Measurements from ENCODE around the gene PRKAR2B.
A peak's percentile ranks its signal among the peaks of the same experiment; 100 is the strongest.
"Not testable (repeated sequence)": the region's sequence is repeated elsewhere in the genome, so short reads cannot be mapped to it uniquely, and the experiment has no call there.

The PRKAR2B gene

DNA sequence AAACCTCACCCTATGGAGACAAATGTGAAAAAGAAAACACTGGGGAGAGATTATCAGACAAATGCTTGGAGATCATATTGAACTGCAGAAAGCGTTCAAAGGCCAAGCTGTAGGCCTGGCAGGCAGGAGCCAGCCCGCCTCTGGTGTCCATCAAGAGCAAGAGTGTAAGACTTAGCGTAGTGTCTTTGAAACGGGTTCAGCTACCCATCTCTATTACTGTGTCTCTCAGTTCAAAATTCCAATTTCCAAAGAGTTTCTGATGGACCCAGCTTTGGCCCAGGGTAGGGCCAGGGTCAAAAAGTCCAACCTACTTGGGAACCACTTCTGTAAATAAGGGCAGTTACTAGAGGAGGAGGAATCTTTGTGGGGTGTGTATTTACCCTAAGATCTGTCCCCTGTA lies 78.9 kb downstream of the PRKAR2B start:
- TF ChIP-seq, protein P1, sequence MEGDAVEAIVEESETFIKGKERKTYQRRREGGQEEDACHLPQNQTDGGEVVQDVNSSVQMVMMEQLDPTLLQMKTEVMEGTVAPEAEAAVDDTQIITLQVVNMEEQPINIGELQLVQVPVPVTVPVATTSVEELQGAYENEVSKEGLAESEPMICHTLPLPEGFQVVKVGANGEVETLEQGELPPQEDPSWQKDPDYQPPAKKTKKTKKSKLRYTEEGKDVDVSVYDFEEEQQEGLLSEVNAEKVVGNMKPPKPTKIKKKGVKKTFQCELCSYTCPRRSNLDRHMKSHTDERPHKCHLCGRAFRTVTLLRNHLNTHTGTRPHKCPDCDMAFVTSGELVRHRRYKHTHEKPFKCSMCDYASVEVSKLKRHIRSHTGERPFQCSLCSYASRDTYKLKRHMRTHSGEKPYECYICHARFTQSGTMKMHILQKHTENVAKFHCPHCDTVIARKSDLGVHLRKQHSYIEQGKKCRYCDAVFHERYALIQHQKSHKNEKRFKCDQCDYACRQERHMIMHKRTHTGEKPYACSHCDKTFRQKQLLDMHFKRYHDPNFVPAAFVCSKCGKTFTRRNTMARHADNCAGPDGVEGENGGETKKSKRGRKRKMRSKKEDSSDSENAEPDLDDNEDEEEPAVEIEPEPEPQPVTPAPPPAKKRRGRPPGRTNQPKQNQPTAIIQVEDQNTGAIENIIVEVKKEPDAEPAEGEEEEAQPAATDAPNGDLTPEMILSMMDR (conservative IDR thresholded peaks at IDR 0.05; ENCODE audit: low read length) = no peak
- no peak overlapping the region for H3K4me3 ChIP-seq (ENCODE audit: low read length)
- DNase-seq (ENCODE audit: low read depth) = no peak

- TF ChIP-seq, protein P1 (conservative IDR thresholded peaks at IDR 0.05; ENCODE audit: low read length) = no peak
- DNase-seq (ENCODE audit: low read depth) = no peak
- H3K4me3 ChIP-seq (ENCODE audit: low read length) = no peak overlapping the region
These were observed 81.0 kb downstream of the PRKAR2B start for GRCh38 chr7:107125475-107125874.

DNA sequence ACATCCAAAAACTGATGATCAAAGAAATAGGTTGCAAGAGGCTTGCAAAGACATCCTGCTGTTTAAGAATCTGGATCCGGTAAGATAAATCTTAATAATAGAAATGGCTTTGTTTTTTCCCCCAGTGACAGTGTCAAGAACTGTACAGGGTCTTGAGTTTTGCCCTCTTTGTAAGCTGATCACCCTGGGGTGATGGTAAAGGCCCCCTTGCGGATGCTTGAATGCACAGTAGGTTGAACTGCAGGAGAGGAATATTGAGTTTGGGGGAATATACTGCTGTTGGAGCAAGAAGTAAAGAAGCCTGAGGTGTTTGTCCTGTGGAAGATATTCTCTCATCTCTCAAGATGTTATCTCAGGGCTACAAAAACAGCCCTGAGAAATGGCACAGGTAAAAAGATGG lies 83.7 kb downstream of the PRKAR2B start:
- no peak overlapping the region for H3K4me3 ChIP-seq (ENCODE audit: low read length)
- TF ChIP-seq, protein P1 (conservative IDR thresholded peaks at IDR 0.05; ENCODE audit: low read length) = no peak

DNA sequence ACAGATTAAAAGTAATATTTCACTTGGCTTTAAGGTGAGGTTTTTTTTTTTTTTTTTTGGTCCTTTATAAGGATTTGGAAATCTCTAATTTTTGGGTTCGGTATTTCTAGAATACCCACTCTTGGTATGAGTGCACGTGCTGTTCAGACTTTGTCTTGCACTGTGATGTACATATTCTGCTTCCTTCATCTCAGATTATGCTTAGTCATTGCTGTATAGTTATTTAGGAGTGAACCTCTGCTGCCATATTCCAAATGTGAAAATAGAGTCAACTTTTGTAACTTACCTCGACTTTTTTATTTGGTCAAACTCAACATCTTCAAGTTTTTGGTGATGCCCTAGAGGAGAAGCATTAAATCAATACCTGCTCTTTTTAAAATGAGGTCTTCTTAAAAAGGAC lies 84.2 kb downstream of the PRKAR2B start:
- no peak overlapping the region for H3K4me3 ChIP-seq (ENCODE audit: low read length)
- no peak for DNase-seq (ENCODE audit: low read depth)
- TF ChIP-seq, protein P1 (conservative IDR thresholded peaks at IDR 0.05; ENCODE audit: low read length) = no peak

More for the DNA sequence above, 83.7 kb downstream of the PRKAR2B start:
- DNase-seq (ENCODE audit: low read depth) = no peak

DNA sequence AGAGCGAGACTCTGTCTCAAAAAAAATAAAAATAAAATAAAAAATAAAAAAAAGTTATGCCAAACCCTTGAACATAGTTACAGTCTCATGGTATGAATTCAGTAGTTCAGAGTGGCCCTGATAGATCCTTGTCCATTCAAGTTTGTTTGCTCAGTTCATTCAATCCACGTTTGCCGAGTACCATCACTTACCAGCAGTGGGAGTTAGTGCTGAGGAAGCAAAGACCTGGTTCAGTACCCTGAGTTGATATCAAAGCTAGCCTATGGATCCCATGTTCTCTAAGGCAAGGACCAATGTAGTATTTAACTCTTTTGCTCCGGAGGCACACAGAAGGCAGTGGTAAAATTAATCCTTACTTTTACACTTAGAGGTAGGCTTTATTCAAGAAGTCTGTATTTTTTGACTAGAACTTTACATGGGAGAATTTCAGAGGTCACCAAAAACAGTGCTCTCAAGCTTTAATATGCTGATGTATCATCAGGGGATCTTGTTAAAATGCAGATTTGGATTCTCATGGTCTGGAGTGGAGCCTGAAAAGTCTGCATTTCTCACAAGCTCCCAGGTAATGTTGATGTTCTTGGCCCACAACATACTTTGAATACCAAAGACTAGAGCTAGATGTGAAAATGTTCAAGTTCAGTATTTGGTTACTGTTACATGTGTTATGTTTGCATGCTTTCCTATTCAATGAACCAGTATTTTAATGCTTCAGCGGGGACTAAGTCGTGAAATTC lies 86.1 kb downstream of the PRKAR2B start:
- TF ChIP-seq, protein P1 (conservative IDR thresholded peaks at IDR 0.05; ENCODE audit: low read length) = no peak

GRCh38 chr7:107133396-107133795 lies 88.9 kb downstream of the PRKAR2B start:
- H3K4me3 ChIP-seq (ENCODE audit: low read length) = no peak overlapping the region
- TF ChIP-seq, protein P1 (conservative IDR thresholded peaks at IDR 0.05; ENCODE audit: low read length) = no peak
- no peak for DNase-seq (ENCODE audit: low read depth)

More for the DNA sequence above, 86.1 kb downstream of the PRKAR2B start:
- no peak overlapping the region for H3K4me3 ChIP-seq (ENCODE audit: low read length)
- peak; percentile 8 for DNase-seq (ENCODE audit: low read depth)

DNA sequence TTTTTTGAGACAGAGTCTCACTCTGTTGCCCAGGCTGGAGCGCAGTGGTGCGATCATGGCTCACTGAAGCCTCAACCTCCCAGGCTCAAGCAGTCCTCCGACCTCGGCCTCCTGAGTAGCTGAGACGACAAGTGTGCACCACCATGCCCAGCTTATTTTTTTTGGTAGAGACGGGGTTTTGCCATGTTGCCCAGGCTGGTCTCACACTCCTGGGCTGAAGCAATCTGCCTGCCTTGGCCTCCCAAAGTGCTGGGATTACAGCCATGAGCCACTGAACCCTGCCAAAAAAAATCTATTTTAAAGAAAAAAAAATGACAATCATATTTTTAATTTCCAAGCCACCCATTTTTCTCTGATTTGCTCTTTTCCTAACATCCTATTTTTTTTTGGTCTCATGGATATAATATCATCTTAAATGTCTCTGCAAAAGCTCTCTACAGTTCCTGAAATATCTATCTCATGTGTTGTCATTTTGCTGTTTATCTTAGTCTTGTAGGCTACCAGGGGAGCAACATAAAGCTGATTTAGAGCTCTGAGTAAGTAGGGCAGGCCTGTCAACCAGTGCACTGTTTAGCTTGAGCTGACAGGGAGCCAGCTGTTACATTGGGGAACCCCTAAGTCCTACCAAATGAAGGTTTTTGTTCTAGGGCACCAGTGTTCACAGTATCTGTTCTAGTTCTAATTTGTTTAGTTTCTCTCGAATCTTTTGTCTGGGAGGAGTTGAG lies 94.4 kb downstream of the PRKAR2B start:
- DNase-seq (ENCODE audit: low read depth) = peak; percentile 13
- H3K4me3 ChIP-seq (ENCODE audit: low read length) = no peak overlapping the region
- TF ChIP-seq, protein P1 (conservative IDR thresholded peaks at IDR 0.05; ENCODE audit: low read length) = no peak

DNA sequence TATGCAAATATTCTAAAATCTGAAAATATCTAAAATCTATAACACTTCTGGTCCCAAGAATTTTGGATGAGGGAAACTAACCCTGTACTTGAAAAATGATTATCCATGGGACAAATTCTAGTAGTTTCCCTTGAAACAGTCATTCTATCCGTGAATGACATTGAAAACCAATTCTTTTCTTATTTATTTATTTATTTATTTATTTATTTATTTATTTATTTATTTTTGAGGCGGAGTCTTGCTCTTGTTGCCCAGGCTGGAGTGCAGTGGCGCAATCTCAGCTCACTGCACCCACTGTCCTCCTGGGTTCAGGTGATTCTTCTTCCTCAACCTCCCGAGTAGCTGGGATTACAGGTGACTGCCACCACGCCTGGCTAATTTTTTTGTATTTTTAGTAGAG lies 99.4 kb downstream of the PRKAR2B start:
- H3K4me3 ChIP-seq (ENCODE audit: low read length); DNase-seq (ENCODE audit: low read depth): not testable (repeated sequence)

Data from AG10803 (cell line).